ENCODE data around the gene NRXN3.

NRXN3 gene

GRCh38 chr14:78710963-78711362 lies 540.8 kb downstream of the NRXN3 start:
- TF ChIP-seq CTCF (IDR thresholded peaks at IDR 0.05; ENCODE audit: low read depth, low read length): no peak

GRCh38 chr14:78713716-78714115 lies 543.5 kb downstream of the NRXN3 start:
- no peak for DNase-seq (ENCODE audit: extremely low read depth, low read depth)
- TF ChIP-seq CTCF (IDR thresholded peaks at IDR 0.05; ENCODE audit: low read depth, low read length): no peak

More at GRCh38 chr14:78710963-78711362, 540.8 kb downstream of the NRXN3 start:
- DNase-seq (ENCODE audit: extremely low read depth, low read depth): no peak

GRCh38 chr14:78714711-78715110 lies 544.5 kb downstream of the NRXN3 start:
- TF ChIP-seq CTCF (IDR thresholded peaks at IDR 0.05; ENCODE audit: low read depth, low read length): no peak

GRCh38 chr14:78721756-78722480 lies 551.7 kb downstream of the NRXN3 start:
- DNase-seq (ENCODE audit: extremely low read depth, low read depth): no peak
- no peak for TF ChIP-seq CTCF (IDR thresholded peaks at IDR 0.05; ENCODE audit: low read depth, low read length)

More at GRCh38 chr14:78714711-78715110, 544.5 kb downstream of the NRXN3 start:
- no peak for DNase-seq (ENCODE audit: extremely low read depth, low read depth)

- no peak for DNase-seq (ENCODE audit: extremely low read depth, low read depth)
Measured at GRCh38 chr14:78725086-78725485, 554.9 kb downstream of the NRXN3 start.

GRCh38 chr14:78737116-78737515 lies 566.9 kb downstream of the NRXN3 start:
- TF ChIP-seq CTCF (IDR thresholded peaks at IDR 0.05; ENCODE audit: low read depth, low read length): no peak
- DNase-seq (ENCODE audit: extremely low read depth, low read depth): no peak

More at GRCh38 chr14:78725086-78725485, 554.9 kb downstream of the NRXN3 start:
- TF ChIP-seq CTCF (IDR thresholded peaks at IDR 0.05; ENCODE audit: low read depth, low read length): no peak

- no peak for DNase-seq (ENCODE audit: extremely low read depth, low read depth)
- TF ChIP-seq CTCF (IDR thresholded peaks at IDR 0.05; ENCODE audit: low read depth, low read length): no peak
Measured at GRCh38 chr14:78737601-78738000, 567.4 kb downstream of the NRXN3 start.
